SK-N-SH (cell line): Measurements from ENCODE around the gene DCUN1D5. TPM values are rescaled to one million over a fixed set of nuclear protein-coding genes. Genes with fewer than 3 reads are reported as not detected.

Experiments
- CTCF ChIA-PET: fragments of 300-600, 350-600 bp; formaldehyde crosslinking; extraction: SDS; loops from one replicate; lab custom pipeline; 2021; lab: Yijun Ruan, JAX
- POLR2A ChIA-PET: fragments of 350-600 bp; sonication (Branson Sonifier 250); formaldehyde crosslinking; extraction: SDS; loops from one replicate; lab custom pipeline; 2020; ENCODE audit warnings: antibody characterized with exemption, inconsistent platforms; lab: Yijun Ruan, JAX
- DNase-seq: peaks from one replicate; pipeline ENCODE4 v3.0.0; 2012
- H2AFZ ChIP-seq: fragments of 200-600 bp; sonication (generic); 2 replicates; pipeline ENCODE4 v1.8.1; 2016; ENCODE audit warnings: antibody characterized with exemption, mild to moderate bottlenecking, low read depth
- H3F3A ChIP-seq: fragments of 200-600 bp; sonication (generic); replicated peaks from 2 replicates; pipeline ENCODE3; 2016; ENCODE audit warnings: antibody characterized with exemption, mild to moderate bottlenecking; ENCODE audit not compliant: insufficient read depth
- H3K27ac ChIP-seq, 2 experiments: fragments of 200-500 bp in 1 of 2; fragments of 200-600 bp in 1 of 2; sonication (Bioruptor generic) in 1 of 2; sonication (generic), shearing (Covaris generic) in 1 of 2; 2 replicates each; pipeline versions ENCODE4 v1.5.1 to v1.6.1; 2014 to 2016; ENCODE audit warnings: low read depth in 2 of 2, inconsistent platforms in 1 of 2, low read length in 1 of 2, mild to moderate bottlenecking in 1 of 2, mixed read lengths in 1 of 2
- H3K27me3 ChIP-seq: fragments of 200-600 bp; sonication (generic), shearing (Covaris generic); 2 replicates; pipeline ENCODE4 v1.6.1; 2016; ENCODE audit warnings: mixed run types; ENCODE audit not compliant: insufficient read depth
- H3K36me3 ChIP-seq, 2 experiments: fragments of 200-500 bp in 1 of 2; fragments of 200-600 bp in 1 of 2; sonication (Bioruptor generic) in 1 of 2; sonication (generic) in 1 of 2; replicated peaks in 1 of 2; 2 replicates each; pipeline versions ENCODE3 to v1.5.1; 2014 to 2016; ENCODE audit warnings: low read length in 1 of 2, mild to moderate bottlenecking in 1 of 2; ENCODE audit not compliant: insufficient read depth in 2 of 2, control insufficient read depth in 1 of 2
- H3K4me1 ChIP-seq, 2 experiments: fragments of 200-500 bp in 1 of 2; fragments of 200-600 bp in 1 of 2; sonication (Bioruptor generic) in 1 of 2; sonication (generic), shearing (Covaris generic) in 1 of 2; 2 replicates each; pipeline versions ENCODE4 v1.5.1 to v1.6.1; 2014 to 2016; ENCODE audit warnings: low read depth in 1 of 2, low read length in 1 of 2, mixed run types in 1 of 2; ENCODE audit not compliant: insufficient read depth in 2 of 2, control insufficient read depth in 1 of 2
- H3K4me2 ChIP-seq: fragments of 200-600 bp; sonication (generic), shearing (Covaris generic); 2 replicates; pipeline ENCODE4 v1.6.1; 2017; ENCODE audit warnings: mixed run types
- H3K4me3 ChIP-seq, 2 experiments: fragments of 200-500 bp in 1 of 2; fragments of 200-600 bp in 1 of 2; sonication (Bioruptor generic) in 1 of 2; sonication (generic), shearing (Covaris generic) in 1 of 2; 2 replicates each; pipeline versions ENCODE4 v1.5.1 to v1.8.1; 2014 to 2016; ENCODE audit warnings: low read depth in 2 of 2, inconsistent platforms in 1 of 2, low read length in 1 of 2, mild to moderate bottlenecking in 1 of 2, mixed read lengths in 1 of 2, moderate library complexity in 1 of 2
- H3K79me2 ChIP-seq: fragments of 200-600 bp; sonication (generic); 2 replicates; pipeline ENCODE4 v1.8.1; 2017; ENCODE audit warnings: mild to moderate bottlenecking; ENCODE audit not compliant: insufficient read depth
- H3K9ac ChIP-seq: fragments of 200-600 bp; sonication (generic); 2 replicates; pipeline ENCODE4 v1.6.1; 2017; ENCODE audit warnings: mixed run types
- H3K9me2 ChIP-seq: fragments of 200-600 bp; sonication (generic); 2 replicates; pipeline ENCODE4 v1.6.1; 2017; ENCODE audit warnings: mixed run types
- H3K9me3 ChIP-seq: fragments of 200-600 bp; sonication (generic); 2 replicates; pipeline ENCODE4 v1.6.1; 2017; ENCODE audit warnings: mixed run types, mild to moderate bottlenecking, moderate library complexity
- H4K20me1 ChIP-seq: fragments of 200-600 bp; sonication (generic); 2 replicates; pipeline ENCODE4 v1.6.1; 2017; ENCODE audit warnings: mild to moderate bottlenecking, mixed run types; ENCODE audit not compliant: insufficient read depth
- CHD2 ChIP-seq: fragments of 150-350 bp; IDR thresholded peaks from 2 replicates; pipeline ENCODE4 v1.6.1; 2018; ENCODE audit warnings: low read length; ENCODE audit not compliant: partially characterized antibody
- EZH2phosphoT487 ChIP-seq: fragments of 200-600 bp; sonication (generic); IDR thresholded peaks from 2 replicates; pipeline ENCODE4 v1.6.1; 2017; ENCODE audit warnings: low read depth, mixed run types, mild to moderate bottlenecking, antibody characterized with exemption, moderate library complexity, borderline replicate concordance
- FOXJ3 ChIP-seq: sonication (generic); formaldehyde crosslinking; IDR thresholded peaks from 2 replicates; pipeline ENCODE4 v1.5.1; 2020; ENCODE audit warnings: mild to moderate bottlenecking, missing genetic modification reagents
- GATA2 ChIP-seq: sonication (generic); formaldehyde crosslinking; IDR thresholded peaks from 2 replicates; pipeline ENCODE4 v1.5.0; 2020; ENCODE audit warnings: mild to moderate bottlenecking, missing genetic modification reagents
- JUND ChIP-seq: IDR thresholded peaks from 2 replicates; pipeline ENCODE4 v1.4.0; 2012
- RAD21 ChIP-seq: IDR thresholded peaks from 2 replicates; pipeline ENCODE4 v1.6.1; 2012; ENCODE audit warnings: mild to moderate bottlenecking, low read length
- REST ChIP-seq: IDR thresholded peaks from 2 replicates; pipeline ENCODE4 v1.6.1; 2012; ENCODE audit warnings: mild to moderate bottlenecking, low read depth, low read length, moderate library complexity
- RFX5 ChIP-seq: IDR thresholded peaks from 2 replicates; pipeline ENCODE4 v1.6.1; 2012; ENCODE audit warnings: mild to moderate bottlenecking, improper control_type of control experiment, low read length
- SIN3A ChIP-seq: IDR thresholded peaks from 2 replicates; pipeline ENCODE4 v1.6.1; 2012; ENCODE audit warnings: low read depth, mild to moderate bottlenecking, low read length, moderate library complexity, borderline replicate concordance
- SMC3 ChIP-seq: IDR thresholded peaks from 2 replicates; pipeline ENCODE4 v1.6.1; 2012; ENCODE audit warnings: low read depth, low read length, improper control_type of control experiment
- TAF1 ChIP-seq: IDR thresholded peaks from 2 replicates; pipeline ENCODE4 v1.6.1; 2012; ENCODE audit warnings: low read depth, mild to moderate bottlenecking, low read length, moderate library complexity, borderline replicate concordance
- USF1 ChIP-seq: IDR thresholded peaks from 2 replicates; pipeline ENCODE4 v1.4.0; 2012; ENCODE audit warnings: low read depth, borderline replicate concordance
- USF2 ChIP-seq: fragments of 150-350 bp; IDR thresholded peaks from 2 replicates; pipeline ENCODE4 v1.6.1; 2017; ENCODE audit warnings: antibody characterized with exemption, low read length, low read depth, borderline replicate concordance
- YY1 ChIP-seq: IDR thresholded peaks from 2 replicates; pipeline ENCODE4 v1.4.0; 2012; ENCODE audit warnings: low read depth, mild to moderate bottlenecking
- ZBTB33 ChIP-seq: IDR thresholded peaks from 2 replicates; pipeline ENCODE4 v1.4.0; 2012; ENCODE audit warnings: low read depth, borderline replicate concordance
- WGBS: methylation state at CpG from one replicate; pipeline ENCODE4 v1.1.6; 2017; ENCODE audit warnings: low lambda C conversion rate; 5-methylcytosine and 5-hydroxymethylcytosine counted together
- polyA plus RNA-seq, 3 experiments: library from polyadenylated mRNA; depleted of rRNA; stranded (reverse); fragments of >200 nt; gene quantifications; 2 replicates each; pipeline ENCODE4 v1.2.3, GENCODE V29; 2012

DCUN1D5 gene
- polyA plus RNA-seq, 1 of the 3 experiments (the other 2 are of a cell fraction) = 33.1 TPM

- H3K9me3 ChIP-seq = no peaks in the 10 kb centered on the region
- H3F3A ChIP-seq = no peaks in the 10 kb centered on the region
- no peak overlapping the region for H3K4me3 ChIP-seq
- H4K20me1 ChIP-seq = no peaks in the 10 kb centered on the region
- no peak for TF ChIP-seq YY1
- no peak for TF ChIP-seq GATA2
- no peak for TF ChIP-seq SIN3A
- no peak for TF ChIP-seq RAD21
- no peak for TF ChIP-seq ZBTB33
- TF ChIP-seq USF1 = no peak
- TF ChIP-seq RFX5 = no peak
- no peak for TF ChIP-seq CHD2
- TF ChIP-seq USF2 = no peak
- TF ChIP-seq SMC3 = no peak
- TF ChIP-seq FOXJ3 = no peak
- TF ChIP-seq TAF1 = no peak
- no peak overlapping the region for H3K9ac ChIP-seq
- no peaks in the 10 kb centered on the region; the same call in 1 of the 2 replicates for H3K9me2 ChIP-seq
- no peaks in the 10 kb centered on the region; a peak in 1 of 4 replicates for H3K4me1 ChIP-seq
- WGBS = 88% methylated on average over 7 of the region's 7 CpGs
- no peak overlapping the region for H3K4me2 ChIP-seq
- DNase-seq = no peak
- ChIA-PET POLR2A (no interaction called here), CTCF (interaction anchor here (0.7 kb wide), 1 partner anchor 56 kb away, joined by 3 read pairs; no protein-coding TSS in a partner anchor)
- no peaks in the 10 kb centered on the region for H3K36me3 ChIP-seq
- H3K27me3 ChIP-seq = no peaks in the 10 kb centered on the region
- no peak overlapping the region for H2AFZ ChIP-seq
- H3K79me2 ChIP-seq = no peaks in the 10 kb centered on the region
- H3K27ac ChIP-seq = no peak overlapping the region
Observed at GRCh38 chr11:103043826-103044678, 47.9 kb downstream of the DCUN1D5 start.

GRCh38 chr11:103042161-103042560 is 49.8 kb downstream of the DCUN1D5 start:
- H3K4me3 ChIP-seq = no peak overlapping the region
- POLR2A ChIA-PET = no interaction called here
- WGBS = 80% methylated on average over 2 of the region's 2 CpGs

More at GRCh38 chr11:103042161-103042560, 49.8 kb downstream of the DCUN1D5 start:
- no peak overlapping the region for H3K4me2 ChIP-seq
- CTCF ChIA-PET = no interaction called here
- H3K79me2 ChIP-seq = no peaks in the 10 kb centered on the region
- no peak overlapping the region for H3K27ac ChIP-seq
- no peaks in the 10 kb centered on the region; the same call in 1 of the 2 replicates for H3K9me2 ChIP-seq
- no peaks in the 10 kb centered on the region for H3K36me3 ChIP-seq
- no peaks in the 10 kb centered on the region for H3K27me3 ChIP-seq
- no peak overlapping the region for H2AFZ ChIP-seq
- TF ChIP-seq JUND (no peak), REST (no peak), EZH2phosphoT487 (no peak)
- no peaks in the 10 kb centered on the region for H3F3A ChIP-seq
- H3K4me1 ChIP-seq = no peaks in the 10 kb centered on the region; a peak in 1 of 4 replicates
- no peaks in the 10 kb centered on the region for H4K20me1 ChIP-seq
- H3K9ac ChIP-seq = no peak overlapping the region
- H3K9me3 ChIP-seq = no peaks in the 10 kb centered on the region
- DNase-seq = no peak
